ENCODE data around the gene BLOC1S1. TPM values are rescaled to one million over a fixed set of nuclear protein-coding genes. Genes with fewer than 3 reads are reported as not detected.

Gene BLOC1S1
- total RNA-seq, 1 donor from 2014 or later: 67.3 TPM

GRCh38 chr12:55683676-55684075 is 32.2 kb upstream of the BLOC1S1 start:
- H3K9me3 Mint-ChIP-seq (ENCODE audit: low read depth): no peaks in the 10 kb centered on the region
- H3K27ac Mint-ChIP-seq (ENCODE audit: unreplicated experiment): no peak overlapping the region
- H3K27me3 Mint-ChIP-seq (ENCODE audit: low read depth): peaks cover 17% of the 10 kb centered on the region
- no peak overlapping the region for H3K4me3 Mint-ChIP-seq (ENCODE audit: unreplicated experiment)
- peaks cover 3% of the 10 kb centered on the region for H3K36me3 Mint-ChIP-seq (ENCODE audit: low read depth)
- H3K4me1 Mint-ChIP-seq (ENCODE audit: low read depth): peaks cover 14% of the 10 kb centered on the region
- no peak for TF ChIP-seq CTCF (IDR thresholded peaks at IDR 0.05)
- peak; percentile 4 for DNase-seq (ENCODE audit: low spot score)

GRCh38 chr12:55684761-55685370 is 31.0 kb upstream of the BLOC1S1 start:
- peaks cover 17% of the 10 kb centered on the region for H3K27me3 Mint-ChIP-seq (ENCODE audit: low read depth)
- H3K4me1 Mint-ChIP-seq (ENCODE audit: low read depth): peaks cover 14% of the 10 kb centered on the region
- TF ChIP-seq CTCF (IDR thresholded peaks at IDR 0.05): no peak
- no peak overlapping the region for H3K27ac Mint-ChIP-seq (ENCODE audit: unreplicated experiment)
- DNase-seq (ENCODE audit: low spot score): no peak
- no peaks in the 10 kb centered on the region for H3K9me3 Mint-ChIP-seq (ENCODE audit: low read depth)
- H3K36me3 Mint-ChIP-seq (ENCODE audit: low read depth): peaks cover 3% of the 10 kb centered on the region
- no peak overlapping the region for H3K4me3 Mint-ChIP-seq (ENCODE audit: unreplicated experiment)

- DNase-seq (ENCODE audit: low spot score): peak; percentile 32
- Mint-ChIP-seq H3K36me3 (ENCODE audit: low read depth) (peaks cover 3% of the 10 kb centered on the region), H3K27me3 (ENCODE audit: low read depth) (peaks cover 17% of the 10 kb centered on the region), H3K4me1 (ENCODE audit: low read depth) (peaks cover 14% of the 10 kb centered on the region), H3K9me3 (ENCODE audit: low read depth) (no peaks in the 10 kb centered on the region), H3K4me3 (ENCODE audit: unreplicated experiment) (no peak overlapping the region), H3K27ac (ENCODE audit: unreplicated experiment) (no peak overlapping the region)
- TF ChIP-seq CTCF (IDR thresholded peaks at IDR 0.05): no peak
These were observed 30.2 kb upstream of the BLOC1S1 start for GRCh38 chr12:55685671-55686070.

GRCh38 chr12:55686366-55687010 is 29.4 kb upstream of the BLOC1S1 start:
- Mint-ChIP-seq H3K27ac (ENCODE audit: unreplicated experiment) (no peak overlapping the region), H3K4me3 (ENCODE audit: unreplicated experiment) (no peak overlapping the region), H3K9me3 (ENCODE audit: low read depth) (no peaks in the 10 kb centered on the region), H3K4me1 (ENCODE audit: low read depth) (peaks cover 6% of the 10 kb centered on the region), H3K36me3 (ENCODE audit: low read depth) (peaks cover 4% of the 10 kb centered on the region), H3K27me3 (ENCODE audit: low read depth) (peaks cover 17% of the 10 kb centered on the region)
- TF ChIP-seq CTCF (IDR thresholded peaks at IDR 0.05): no peak
- DNase-seq (ENCODE audit: low spot score): peak; percentile 35

GRCh38 chr12:55687746-55688145 is 28.1 kb upstream of the BLOC1S1 start:
- Mint-ChIP-seq H3K36me3 (ENCODE audit: low read depth) (peaks cover 4% of the 10 kb centered on the region), H3K4me3 (ENCODE audit: unreplicated experiment) (no peak overlapping the region), H3K27me3 (ENCODE audit: low read depth) (peaks cover 14% of the 10 kb centered on the region), H3K9me3 (ENCODE audit: low read depth) (no peaks in the 10 kb centered on the region), H3K27ac (ENCODE audit: unreplicated experiment) (no peak overlapping the region), H3K4me1 (ENCODE audit: low read depth) (no peaks in the 10 kb centered on the region)
- DNase-seq (ENCODE audit: low spot score): peak; percentile 53
- no peak for TF ChIP-seq CTCF (IDR thresholded peaks at IDR 0.05)
